ENCODE data around the gene FANCC.

DNA sequence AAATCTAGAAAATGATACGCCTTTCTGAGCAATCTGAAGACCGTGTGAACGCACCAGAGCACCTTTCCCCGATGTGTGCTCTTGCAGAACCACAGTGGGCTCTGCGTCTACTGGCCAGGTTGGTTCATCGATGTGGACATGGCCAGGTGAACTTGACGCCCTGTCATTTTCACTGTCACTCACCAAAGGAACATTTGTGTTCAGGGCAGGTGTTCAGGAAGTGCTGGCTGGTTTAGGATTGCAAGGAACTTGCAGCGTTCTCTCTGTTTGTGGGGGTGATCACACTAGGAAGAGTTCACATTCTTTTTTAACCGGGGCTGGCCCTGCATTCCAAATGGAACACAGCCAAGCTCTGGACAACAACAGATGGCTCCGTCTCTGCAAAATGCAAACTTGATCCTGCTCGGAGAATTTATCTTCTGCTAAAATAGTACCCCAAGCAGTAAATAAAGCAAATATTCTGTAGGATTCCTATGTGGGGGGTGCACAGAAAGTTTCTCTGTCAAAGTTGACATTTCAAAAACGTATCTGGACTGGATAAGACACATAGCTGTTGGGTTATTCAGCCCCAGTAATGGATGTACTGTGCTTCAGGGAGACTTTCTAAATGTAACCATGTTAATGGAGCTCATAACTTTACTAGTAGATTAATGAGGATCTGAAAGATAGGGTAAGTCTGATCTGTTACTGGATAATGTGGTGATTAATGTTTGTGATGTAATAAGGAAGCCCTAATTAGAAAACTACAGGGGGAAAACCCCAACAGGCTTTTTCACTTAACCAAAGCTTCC, 45.7 kb upstream of the FANCC start:
- TF ChIP-seq CTCF (conservative IDR thresholded peaks at IDR 0.05) = no peak
- no peak for TF ChIP-seq EZH2 (IDR thresholded peaks at IDR 0.05; ENCODE audit: low read depth)
